ENCODE data around the gene STX16. TPM values are rescaled to one million over a fixed set of nuclear protein-coding genes. Genes with fewer than 3 reads are reported as not detected.

The STX16 gene
- total RNA-seq, 1 experiment from 2014 or later: 18.4 TPM

DNA sequence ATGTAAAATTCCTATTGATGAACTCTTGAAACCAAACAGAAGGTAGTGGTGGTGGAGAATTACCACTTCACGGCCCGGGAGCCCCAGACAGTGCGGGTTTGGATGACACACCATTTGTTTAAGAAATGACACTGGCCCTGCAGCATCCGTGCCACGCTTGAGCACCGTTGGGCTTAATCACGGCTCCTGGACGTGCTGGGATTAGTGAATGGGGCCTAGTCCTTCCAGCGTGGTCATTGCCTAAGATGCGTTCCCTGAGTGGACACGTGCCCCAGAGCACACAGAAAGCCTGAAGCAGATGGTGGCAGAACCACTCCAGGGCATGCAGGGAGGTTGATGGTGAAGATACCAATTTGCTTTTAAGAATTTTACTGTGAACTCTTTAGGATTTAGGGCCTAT, 14.5 kb downstream of the STX16 start:
- no peaks in the 10 kb centered on the region for H3K27me3 ChIP-seq (ENCODE audit: control insufficient read depth, insufficient read depth, low read length)
- no peak overlapping the region for H3K4me3 ChIP-seq (ENCODE audit: insufficient read depth, low read depth, low read length)
- no peak for DNase-seq
- H3K36me3 ChIP-seq (replicated peaks; ENCODE audit: control insufficient read depth, insufficient read depth, low read length): peaks cover 1% of the 10 kb centered on the region

DNA sequence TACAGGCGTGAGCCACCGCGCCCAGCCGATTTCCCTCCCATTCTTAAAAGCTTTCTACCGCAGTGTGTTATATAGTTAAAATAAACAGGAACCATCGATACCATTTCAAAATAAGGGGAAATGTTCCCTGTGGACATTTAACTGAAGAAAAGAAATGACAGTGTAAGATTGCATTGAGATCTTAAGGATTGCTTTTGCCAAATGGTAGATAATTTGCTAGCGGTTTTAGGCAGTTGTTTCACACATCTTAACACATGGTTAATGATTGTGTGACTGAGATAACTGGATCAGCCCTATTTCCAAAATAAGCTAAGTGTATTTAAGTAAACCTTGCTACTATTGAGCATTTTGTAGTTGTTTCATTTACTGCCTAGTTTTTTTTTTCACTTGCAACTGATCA, 15.6 kb downstream of the STX16 start:
- no peaks in the 10 kb centered on the region for H3K27me3 ChIP-seq (ENCODE audit: control insufficient read depth, insufficient read depth, low read length)
- no peak overlapping the region for H3K4me3 ChIP-seq (ENCODE audit: insufficient read depth, low read depth, low read length)
- peaks cover 5% of the 10 kb centered on the region for H3K36me3 ChIP-seq (replicated peaks; ENCODE audit: control insufficient read depth, insufficient read depth, low read length)
- no peak for DNase-seq

DNA sequence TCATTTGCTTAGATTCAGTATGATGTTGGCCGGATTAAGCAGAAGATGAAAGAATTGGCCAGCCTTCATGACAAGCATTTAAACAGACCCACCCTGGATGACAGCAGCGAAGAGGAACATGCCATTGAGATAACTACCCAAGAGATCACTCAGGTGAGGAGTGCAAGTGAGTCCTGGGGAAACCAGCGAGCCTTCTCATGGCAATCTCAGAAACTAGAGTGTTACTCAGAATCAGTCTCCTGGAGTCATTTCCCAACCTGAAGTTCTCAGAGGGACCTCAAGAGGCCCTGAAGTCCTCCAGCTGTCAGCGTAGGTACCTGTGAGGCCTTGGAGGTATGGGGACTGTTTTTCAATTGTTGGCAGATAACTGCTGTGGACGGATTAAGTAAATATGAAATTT, 16.9 kb downstream of the STX16 start:
- no peaks in the 10 kb centered on the region for H3K27me3 ChIP-seq (ENCODE audit: control insufficient read depth, insufficient read depth, low read length)
- peaks cover 6% of the 10 kb centered on the region for H3K36me3 ChIP-seq (replicated peaks; ENCODE audit: control insufficient read depth, insufficient read depth, low read length)
- no peak overlapping the region for H3K4me3 ChIP-seq (ENCODE audit: insufficient read depth, low read depth, low read length)
- no peak for DNase-seq

- Histone ChIP-seq H3K36me3 (replicated peaks; ENCODE audit: control insufficient read depth, insufficient read depth, low read length) (peaks cover 10% of the 10 kb centered on the region), H3K27me3 (ENCODE audit: control insufficient read depth, insufficient read depth, low read length) (no peaks in the 10 kb centered on the region), H3K4me3 (ENCODE audit: insufficient read depth, low read depth, low read length) (no peak overlapping the region)
- DNase-seq: no peak
Observed at GRCh38 chr20:58668901-58669286, 17.8 kb downstream of the STX16 start.

- H3K36me3 ChIP-seq (replicated peaks; ENCODE audit: control insufficient read depth, insufficient read depth, low read length): peaks cover 10% of the 10 kb centered on the region
- H3K4me3 ChIP-seq (ENCODE audit: insufficient read depth, low read depth, low read length): no peak overlapping the region
- DNase-seq: peak; percentile 85
- no peaks in the 10 kb centered on the region for H3K27me3 ChIP-seq (ENCODE audit: control insufficient read depth, insufficient read depth, low read length)
Observed at GRCh38 chr20:58669287-58670006, 18.4 kb downstream of the STX16 start.

- no peak overlapping the region for H3K4me3 ChIP-seq (ENCODE audit: insufficient read depth, low read depth, low read length)
- H3K27me3 ChIP-seq (ENCODE audit: control insufficient read depth, insufficient read depth, low read length): no peaks in the 10 kb centered on the region
- peaks cover 11% of the 10 kb centered on the region for H3K36me3 ChIP-seq (replicated peaks; ENCODE audit: control insufficient read depth, insufficient read depth, low read length)
- DNase-seq: no peak
Observed at GRCh38 chr20:58670102-58670501, 19.0 kb downstream of the STX16 start.

DNA sequence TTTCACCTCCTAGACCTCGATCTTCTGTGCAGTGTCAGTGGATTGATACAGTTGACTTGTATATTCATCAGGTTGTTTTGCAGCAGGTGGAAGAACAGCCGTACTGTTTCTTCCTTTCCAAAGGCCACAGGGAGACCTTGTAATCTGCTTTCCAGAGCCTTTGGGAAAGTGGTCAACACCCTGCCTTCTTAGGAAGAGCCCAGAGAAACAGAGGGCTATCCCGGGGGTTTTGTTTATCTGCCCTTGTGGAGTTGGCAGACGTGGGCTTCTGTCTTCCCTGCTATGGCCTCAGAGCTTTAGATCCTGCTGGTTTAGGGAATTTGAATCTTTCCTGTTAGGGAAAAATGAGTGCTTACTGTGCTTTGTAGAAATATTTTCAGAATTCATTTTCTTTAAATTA, 19.6 kb downstream of the STX16 start:
- peak; percentile 61 for DNase-seq
- Histone ChIP-seq H3K4me3 (ENCODE audit: insufficient read depth, low read depth, low read length) (no peak overlapping the region), H3K27me3 (ENCODE audit: control insufficient read depth, insufficient read depth, low read length) (no peaks in the 10 kb centered on the region), H3K36me3 (replicated peaks; ENCODE audit: control insufficient read depth, insufficient read depth, low read length) (peaks cover 15% of the 10 kb centered on the region)

GRCh38 chr20:58673119-58673518, 22.0 kb downstream of the STX16 start:
- Histone ChIP-seq H3K27me3 (ENCODE audit: control insufficient read depth, insufficient read depth, low read length) (no peaks in the 10 kb centered on the region), H3K4me3 (ENCODE audit: insufficient read depth, low read depth, low read length) (no peak overlapping the region), H3K36me3 (replicated peaks; ENCODE audit: control insufficient read depth, insufficient read depth, low read length) (peaks cover 20% of the 10 kb centered on the region)
- no peak for DNase-seq

DNA sequence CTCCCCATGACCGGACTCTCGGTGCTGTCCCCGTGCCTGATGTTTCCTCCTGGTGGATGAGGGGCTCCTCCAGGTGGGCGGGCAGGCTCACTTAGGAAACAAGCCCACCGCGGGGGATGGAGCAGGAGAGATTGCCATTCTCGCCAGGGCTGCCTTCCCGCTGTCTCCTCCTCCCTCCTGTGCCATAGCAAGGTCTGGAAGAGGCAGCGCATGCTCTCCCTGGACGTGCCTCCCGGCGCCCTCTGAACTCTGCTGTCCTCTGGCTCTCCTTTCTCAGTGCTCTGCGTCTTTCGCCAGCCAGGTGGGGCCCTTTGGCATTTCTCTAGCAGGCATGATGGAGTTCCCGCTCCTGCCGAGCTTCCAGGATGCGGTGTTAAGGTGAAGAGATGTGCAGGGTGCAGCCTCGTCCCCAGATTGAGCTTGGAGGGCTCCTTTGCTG, 24.1 kb downstream of the STX16 start:
- Histone ChIP-seq H3K4me3 (ENCODE audit: insufficient read depth, low read depth, low read length) (no peak overlapping the region), H3K36me3 (replicated peaks; ENCODE audit: control insufficient read depth, insufficient read depth, low read length) (peaks cover 24% of the 10 kb centered on the region), H3K27me3 (ENCODE audit: control insufficient read depth, insufficient read depth, low read length) (no peaks in the 10 kb centered on the region)
- peak; percentile 54 for DNase-seq

DNA sequence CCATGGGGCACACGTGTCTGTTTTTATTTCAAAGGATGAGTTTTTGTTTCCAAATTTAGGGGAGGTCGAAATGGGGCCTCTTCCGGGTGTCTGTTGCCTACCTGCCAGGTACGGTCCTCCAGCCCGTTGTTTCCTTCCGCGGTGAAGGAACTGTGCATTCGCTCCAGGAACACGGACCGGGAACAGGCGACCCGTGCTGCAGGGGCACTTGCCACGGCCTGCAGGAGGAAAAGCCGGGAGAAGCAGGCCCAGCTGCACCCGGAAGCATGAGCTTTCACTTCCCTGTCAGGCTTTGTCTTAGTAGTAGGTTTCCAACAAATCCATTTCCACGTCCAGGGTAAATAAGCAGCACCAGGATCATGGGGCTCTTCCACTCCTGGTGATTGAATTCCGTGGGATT, 24.6 kb downstream of the STX16 start:
- no peak for DNase-seq
- H3K36me3 ChIP-seq (replicated peaks; ENCODE audit: control insufficient read depth, insufficient read depth, low read length): peaks cover 25% of the 10 kb centered on the region

GRCh38 chr20:58676161-58676560, 25.1 kb downstream of the STX16 start:
- H3K27me3 ChIP-seq (ENCODE audit: control insufficient read depth, insufficient read depth, low read length): no peaks in the 10 kb centered on the region
- DNase-seq: no peak
- no peak overlapping the region for H3K4me3 ChIP-seq (ENCODE audit: insufficient read depth, low read depth, low read length)
- peaks cover 23% of the 10 kb centered on the region for H3K36me3 ChIP-seq (replicated peaks; ENCODE audit: control insufficient read depth, insufficient read depth, low read length)

More for the DNA sequence above, 24.6 kb downstream of the STX16 start:
- Histone ChIP-seq H3K4me3 (ENCODE audit: insufficient read depth, low read depth, low read length) (no peak overlapping the region), H3K27me3 (ENCODE audit: control insufficient read depth, insufficient read depth, low read length) (no peaks in the 10 kb centered on the region)

DNA sequence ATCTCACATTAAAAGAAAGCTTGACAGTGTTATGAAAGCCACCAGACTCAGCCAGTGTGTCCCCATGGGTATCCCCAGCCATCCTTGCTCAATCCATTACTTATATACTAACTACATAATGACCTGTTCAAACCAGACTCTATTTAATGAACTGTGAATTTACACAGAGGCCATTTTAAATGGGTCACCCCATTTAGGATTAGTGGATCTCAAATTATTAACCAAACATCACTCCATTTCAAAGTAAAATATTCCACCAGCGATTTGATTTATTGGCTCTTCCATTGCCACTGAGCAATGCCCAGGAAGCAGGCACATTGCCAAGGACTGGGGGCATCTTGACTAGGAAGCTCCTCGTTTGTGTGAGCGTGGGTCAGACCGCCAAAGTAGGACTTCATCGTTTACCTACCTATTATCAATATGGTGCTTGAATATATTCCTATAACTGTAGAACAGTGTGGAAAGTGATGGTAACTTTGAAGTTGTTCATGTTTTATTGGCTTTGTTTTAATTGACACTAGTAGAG, 26.1 kb downstream of the STX16 start:
- Histone ChIP-seq H3K36me3 (replicated peaks; ENCODE audit: control insufficient read depth, insufficient read depth, low read length) (peaks cover 23% of the 10 kb centered on the region), H3K4me3 (ENCODE audit: insufficient read depth, low read depth, low read length) (no peak overlapping the region), H3K27me3 (ENCODE audit: control insufficient read depth, insufficient read depth, low read length) (no peaks in the 10 kb centered on the region)
- DNase-seq: no peak

- Histone ChIP-seq H3K27me3 (ENCODE audit: control insufficient read depth, insufficient read depth, low read length) (no peaks in the 10 kb centered on the region), H3K4me3 (ENCODE audit: insufficient read depth, low read depth, low read length) (no peak overlapping the region), H3K36me3 (replicated peaks; ENCODE audit: control insufficient read depth, insufficient read depth, low read length) (peaks cover 22% of the 10 kb centered on the region)
- DNase-seq: peak; percentile 57
Observed at GRCh38 chr20:58677808-58678207, 26.7 kb downstream of the STX16 start.

GRCh38 chr20:58678806-58679205, 27.7 kb downstream of the STX16 start:
- DNase-seq: no peak
- H3K36me3 ChIP-seq (replicated peaks; ENCODE audit: control insufficient read depth, insufficient read depth, low read length): peaks cover 18% of the 10 kb centered on the region
- no peaks in the 10 kb centered on the region for H3K27me3 ChIP-seq (ENCODE audit: control insufficient read depth, insufficient read depth, low read length)
- H3K4me3 ChIP-seq (ENCODE audit: insufficient read depth, low read depth, low read length): no peak overlapping the region

DNA sequence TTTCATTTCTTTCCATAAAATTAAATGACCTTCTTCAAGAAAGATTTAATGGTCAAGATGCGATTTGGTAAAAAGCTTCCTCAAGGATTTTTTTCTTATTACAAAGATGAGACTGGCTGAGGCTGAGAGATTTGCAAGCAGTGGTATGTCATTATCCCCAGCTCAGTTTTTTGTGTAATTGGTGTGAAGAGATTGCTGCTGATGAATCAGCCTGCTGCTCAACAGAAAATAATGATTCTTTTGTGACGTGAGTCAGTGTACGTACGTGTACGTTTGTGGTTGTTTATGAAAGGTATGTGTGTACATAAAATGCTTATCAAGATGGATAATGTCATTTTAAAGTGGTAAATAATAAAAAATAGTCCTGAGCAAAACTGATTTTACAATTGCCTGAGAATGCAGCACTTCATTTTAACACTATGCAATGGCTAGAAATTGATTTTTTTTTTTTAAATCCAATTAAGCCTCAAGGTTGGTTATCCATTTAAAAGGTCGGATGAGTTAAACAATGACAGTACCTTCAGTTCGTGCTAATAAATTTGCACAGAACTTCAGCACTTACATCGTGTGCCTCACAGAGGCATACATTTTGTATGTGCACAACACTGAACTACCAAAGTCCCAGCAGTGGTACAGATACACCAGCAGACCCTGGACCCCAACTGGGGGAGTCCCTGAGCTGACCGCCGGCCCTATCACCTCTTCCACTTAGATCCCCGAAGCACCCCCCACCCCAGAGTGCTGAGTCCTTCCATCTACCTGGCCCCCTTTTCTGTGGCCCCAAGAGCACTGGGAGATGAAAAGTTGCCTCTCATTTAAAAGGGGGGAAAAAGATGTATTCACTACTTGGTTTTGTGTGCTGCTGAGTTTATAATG, 31.8 kb downstream of the STX16 start:
- H3K27me3 ChIP-seq (ENCODE audit: control insufficient read depth, insufficient read depth, low read length): no peaks in the 10 kb centered on the region
- H3K36me3 ChIP-seq (replicated peaks; ENCODE audit: control insufficient read depth, insufficient read depth, low read length): peaks cover 7% of the 10 kb centered on the region
- no peak overlapping the region for H3K4me3 ChIP-seq (ENCODE audit: insufficient read depth, low read depth, low read length)
- DNase-seq: no peak
